GM12873 (cell line): ENCODE results near the gene MYLK4.

Source experiments
- CTCF ChIP-seq: IDR thresholded peaks from 2 replicates; pipeline ENCODE4 v1.5.1; 2012; ENCODE audit warnings: low read depth, mild to moderate bottlenecking, moderate library complexity, low read length, control low read depth; ENCODE audit not compliant: insufficient read depth; ENCODE audit errors: missing control alignments

Gene MYLK4

GRCh38 chr6:2688401-2689064 lies 62.2 kb downstream of the MYLK4 start:
- no peak for TF ChIP-seq CTCF

- TF ChIP-seq CTCF: no peak
Observed at GRCh38 chr6:2687456-2687855, 63.3 kb downstream of the MYLK4 start.

GRCh38 chr6:2686515-2686914 lies 64.2 kb downstream of the MYLK4 start:
- TF ChIP-seq CTCF: no peak

- no peak for TF ChIP-seq CTCF
Observed at GRCh38 chr6:2684766-2685754, 65.7 kb downstream of the MYLK4 start.

GRCh38 chr6:2684103-2684749 lies 66.5 kb downstream of the MYLK4 start:
- no peak for TF ChIP-seq CTCF

GRCh38 chr6:2680264-2680922 lies 70.3 kb downstream of the MYLK4 start:
- no peak for TF ChIP-seq CTCF
